HG03575 (cell line): ENCODE results near the gene KIF7.
"Not testable (repeated sequence)": the region's sequence is repeated elsewhere in the genome, so short reads cannot be mapped to it uniquely, and the experiment has no call there.

Experiments used
- ATAC-seq: cut with Tn5 transposase; IDR thresholded peaks from one replicate; pipeline ENCODE4 v1.9.1; 2021; ENCODE audit not compliant: unreplicated experiment, insufficient number of reproducible peaks, low FRiP score; ENCODE audit errors: extremely low read depth

The KIF7 gene

GRCh38 chr15:89654847-89655805, at the start of gene KIF7:
TSS of gene KIF7 (minus strand) at chr15:89655467. CDS start at chr15:89652930, 2,537 bp downstream.
- no peak for ATAC-seq

- no peak for ATAC-seq
Measured at GRCh38 chr15:89704411-89704810, 49.1 kb upstream of the KIF7 start.

- no peak for ATAC-seq
Measured at GRCh38 chr15:89695198-89695597, 39.9 kb upstream of the KIF7 start.

GRCh38 chr15:89693696-89694095, 38.4 kb upstream of the KIF7 start:
- no peak for ATAC-seq

- ATAC-seq: no peak
Measured at GRCh38 chr15:89693091-89693490, 37.8 kb upstream of the KIF7 start.

GRCh38 chr15:89690276-89691218, 35.3 kb upstream of the KIF7 start, which contains the start of the genes PEX11A and WDR93:
TSS of gene PEX11A (minus strand) at chr15:89690754. CDS start at chr15:89690632, 122 bp downstream.
TSS of gene WDR93 (plus strand) at chr15:89690811. CDS start at chr15:89701747, 10,936 bp downstream.
- no peak for ATAC-seq

GRCh38 chr15:89689930-89690275, 34.6 kb upstream of the KIF7 start:
- ATAC-seq: not testable (repeated sequence)

- ATAC-seq: no peak
Measured at GRCh38 chr15:89686522-89686921, 31.3 kb upstream of the KIF7 start.

GRCh38 chr15:89685995-89686394, 30.7 kb upstream of the KIF7 start:
- ATAC-seq: no peak

- ATAC-seq: no peak
Measured at GRCh38 chr15:89681146-89681545, 25.9 kb upstream of the KIF7 start.

- ATAC-seq: no peak
Measured at GRCh38 chr15:89680282-89680873, 25.1 kb upstream of the KIF7 start.

GRCh38 chr15:89679212-89679611, 23.9 kb upstream of the KIF7 start, which contains the start of gene PLIN1:
TSS of gene PLIN1 (minus strand) at chr15:89679367. CDS start at chr15:89677489, 1,878 bp downstream.
- ATAC-seq: no peak

- no peak for ATAC-seq
Measured at GRCh38 chr15:89677381-89677780, 22.1 kb upstream of the KIF7 start.

- ATAC-seq: no peak
Measured at GRCh38 chr15:89675606-89676005, 20.3 kb upstream of the KIF7 start.

GRCh38 chr15:89674526-89674925, 19.3 kb upstream of the KIF7 start:
- no peak for ATAC-seq

GRCh38 chr15:89673165-89673512, 17.9 kb upstream of the KIF7 start:
- ATAC-seq: no peak

- ATAC-seq: no peak
Measured at GRCh38 chr15:89672221-89673164, 17.2 kb upstream of the KIF7 start.

GRCh38 chr15:89671687-89672086, 16.4 kb upstream of the KIF7 start:
- ATAC-seq: no peak
